Sigmoid colon (tissue), 7 donors: Measurements from ENCODE around the gene PITX1. TPM values are rescaled to one million over a fixed set of nuclear protein-coding genes. Genes with fewer than 3 reads are reported as not detected.
"Not testable (repeated sequence)": the region's sequence is repeated elsewhere in the genome, so short reads cannot be mapped to it uniquely, and the experiment has no call there.

ENCODE experiments used
- DNase-seq: peaks from one replicate; pipeline ENCODE4 v3.0.0-alpha.2; 2019
- H3K27ac ChIP-seq, 4 donors: fragments of 200-600 bp; sonication (generic); one replicate each; pipeline ENCODE4 v1.5.1; 2016 to 2019; ENCODE audit warnings: mild to moderate bottlenecking in 1 of 4
- H3K27me3 ChIP-seq, 3 donors: fragments of 200-600 bp; sonication (generic); one replicate each; pipeline ENCODE4 v1.5.1; 2019; ENCODE audit warnings: mild to moderate bottlenecking in 1 of 3
- H3K36me3 ChIP-seq, 4 donors: fragments of 200-600 bp; sonication (generic); one replicate each; pipeline ENCODE4 v1.5.1; 2016 to 2019
- H3K4me1 ChIP-seq, 4 donors: fragments of 200-600 bp; sonication (generic); one replicate each; pipeline ENCODE4 v1.5.1; 2017 to 2019
- H3K4me3 ChIP-seq, 4 donors: fragments of 200-600 bp; sonication (generic); one replicate each; pipeline ENCODE4 v1.5.1; 2017 to 2019; ENCODE audit warnings: mild to moderate bottlenecking in 2 of 4, moderate library complexity in 1 of 4
- H3K9me3 ChIP-seq, 4 donors: fragments of 200-600 bp in 3 of 4; sonication (generic) in 3 of 4; one replicate each; pipeline versions ENCODE4 v1.5.1 to v1.6.1; 2013 to 2019
- CTCF ChIP-seq, 4 experiments: fragments of 450-650 bp in 3 of 4; fragments of 200-600 bp in 1 of 4; IDR thresholded peaks; one replicate each; pipeline ENCODE4 v1.5.1; 2016 to 2019; ENCODE audit warnings: antibody characterized with exemption in 4 of 4, mild to moderate bottlenecking in 3 of 4, moderate library complexity in 2 of 4
- EP300 ChIP-seq, 4 donors: sonication (generic); formaldehyde crosslinking; IDR thresholded peaks; one replicate each; pipeline ENCODE4 v1.6.1; 2017; ENCODE audit warnings: antibody characterized with exemption in 4 of 4
- POLR2A ChIP-seq, 2 donors: fragments of 450-650 bp; IDR thresholded peaks; one replicate each; pipeline ENCODE4 v1.6.1; 2016; ENCODE audit warnings: antibody characterized with exemption in 2 of 2, mild to moderate bottlenecking in 2 of 2, moderate library complexity in 2 of 2
- POLR2AphosphoS5 ChIP-seq, 4 donors: sonication (generic); formaldehyde crosslinking; IDR thresholded peaks; one replicate each; pipeline ENCODE4 v1.6.1; 2017; ENCODE audit warnings: antibody characterized with exemption in 4 of 4
- WGBS, 2 donors: extraction: QIAGEN DNeasy Blood & Tissue Kit; methylation state at CpG; one replicate each; pipeline ENCODE4 v1.1.7; 2013; 5-methylcytosine and 5-hydroxymethylcytosine counted together
- intact Hi-C: fragments of 100-400 bp; cut with DNase I; formaldehyde crosslinking; loops from one replicate; pipeline ENCODE4 v1.15.1; 2023
- polyA plus RNA-seq, 3 donors: library from polyadenylated mRNA; stranded (reverse); fragments of 200-250 nt; gene quantifications; one replicate each; pipeline ENCODE4 v1.2.3, GENCODE V29; 2013
- total RNA-seq, 4 donors: library from RNA; depleted of rRNA; stranded (reverse); fragments of >200 nt; gene quantifications; one replicate each; pipeline ENCODE4 v1.1.0, GENCODE V29; 2016
- donor health status: healthy with polysubstance abuse.
- donor health status: Bipolar disorder and iron deficiency.
- donor health status: healthy.

Gene PITX1
- total RNA-seq (1 to 10 TPM; 1.6 to 5.8 (median 3.5) TPM), polyA plus RNA-seq (1 to 10 TPM; 6.0 to 7.2 (median 6.3) TPM)

GRCh38 chr5:135033901-135034235 lies at the start of gene PITX1:
PITX1 (minus strand) TSS chr5:135034228; CDS start chr5:135033881, 347 bp downstream.
- H3K4me1 ChIP-seq = peaks cover 0 to 52% (median 48%) of the 10 kb centered on the region in 4 donors
- H3K27ac ChIP-seq = peak within 1 kb of the TSS; percentile 28 to 71 (median 44)
- DNase-seq = no peak
- TF ChIP-seq CTCF (IDR thresholded peaks at IDR 0.05) = no peak
- no peak for TF ChIP-seq POLR2AphosphoS5 (IDR thresholded peaks at IDR 0.05)
- TF ChIP-seq POLR2A (IDR thresholded peaks at IDR 0.05) = no peak
- no peak for TF ChIP-seq EP300 (IDR thresholded peaks at IDR 0.05)
- peak within 1 kb of the TSS; percentile 11 to 56 (median 45) for H3K4me3 ChIP-seq
- WGBS, 2 donors = 1% methylated on average over 49 of the region's 49 CpGs
- intact Hi-C loops = loop anchor here (5.0 kb wide), 1 partner anchor 158 kb away; no protein-coding TSS in a partner anchor
- peaks cover 85 to 100% (median 98%) of the 10 kb centered on the region in 3 donors for H3K27me3 ChIP-seq
- no peaks in the 10 kb centered on the region for H3K9me3 ChIP-seq
- H3K36me3 ChIP-seq = no peaks in the 10 kb centered on the region

- H3K9me3 ChIP-seq, H3K27me3 ChIP-seq, H3K4me3 ChIP-seq, H3K4me1 ChIP-seq, H3K27ac ChIP-seq, intact Hi-C loops, DNase-seq, H3K36me3 ChIP-seq: not testable (repeated sequence)
- WGBS, 2 donors = 84 to 86% methylated on average over 3 of the region's 3 CpGs
These were observed 49.3 kb upstream of the PITX1 start for GRCh38 chr5:135083334-135083733.

GRCh38 chr5:135081240-135081639 lies 47.2 kb upstream of the PITX1 start:
- Histone ChIP-seq H3K4me3 (no peak overlapping the region), H3K4me1 (no peaks in the 10 kb centered on the region), H3K27me3 (no peaks in the 10 kb centered on the region), H3K27ac (no peak overlapping the region), H3K9me3 (peaks cover 0 to 8% (median 4%) of the 10 kb centered on the region in 4 donors), H3K36me3 (no peaks in the 10 kb centered on the region)
- intact Hi-C loops = no loop called here
- TF ChIP-seq CTCF (IDR thresholded peaks at IDR 0.05) (no peak), POLR2AphosphoS5 (IDR thresholded peaks at IDR 0.05) (no peak), EP300 (IDR thresholded peaks at IDR 0.05) (no peak), POLR2A (IDR thresholded peaks at IDR 0.05) (no peak)
- WGBS, 2 donors = 92 to 95% methylated on average over 2 of the region's 2 CpGs
- no peak for DNase-seq

- Histone ChIP-seq H3K4me1 (no peaks in the 10 kb centered on the region), H3K27me3 (no peaks in the 10 kb centered on the region), H3K27ac (no peak overlapping the region), H3K36me3 (no peaks in the 10 kb centered on the region), H3K9me3 (peaks cover 0 to 8% (median 4%) of the 10 kb centered on the region in 4 donors), H3K4me3 (no peak overlapping the region)
- WGBS, 2 donors = 87 to 90% methylated on average over 2 of the region's 2 CpGs
- intact Hi-C loops = no loop called here
- TF ChIP-seq CTCF (IDR thresholded peaks at IDR 0.05) (no peak), POLR2AphosphoS5 (IDR thresholded peaks at IDR 0.05) (no peak), POLR2A (IDR thresholded peaks at IDR 0.05) (no peak), EP300 (IDR thresholded peaks at IDR 0.05) (no peak)
- no peak for DNase-seq
These were observed 45.7 kb upstream of the PITX1 start for GRCh38 chr5:135079760-135080159.

GRCh38 chr5:135079099-135079681 lies 45.2 kb upstream of the PITX1 start:
- no peak for DNase-seq
- no peaks in the 10 kb centered on the region for H3K4me1 ChIP-seq
- 88% methylated on average over 3 of the region's 3 CpGs for WGBS, 2 donors
- TF ChIP-seq CTCF (IDR thresholded peaks at IDR 0.05) (no peak), EP300 (IDR thresholded peaks at IDR 0.05) (no peak), POLR2A (IDR thresholded peaks at IDR 0.05) (no peak), POLR2AphosphoS5 (IDR thresholded peaks at IDR 0.05) (no peak)
- no peaks in the 10 kb centered on the region for H3K27me3 ChIP-seq
- peaks cover 0 to 8% (median 4%) of the 10 kb centered on the region in 4 donors for H3K9me3 ChIP-seq
- no peak overlapping the region for H3K27ac ChIP-seq
- no peak overlapping the region for H3K4me3 ChIP-seq
- H3K36me3 ChIP-seq = no peaks in the 10 kb centered on the region
- intact Hi-C loops = no loop called here
